Ovary (tissue), 9 donors: ENCODE results near the gene IL17A. TPM values are rescaled to one million over a fixed set of nuclear protein-coding genes. Genes with fewer than 3 reads are reported as not detected.

Experiments used
- DNase-seq, 5 donors: peaks; one replicate each; pipeline ENCODE4 v3.0.0-alpha.2; 2019 to 2020
- H3K27ac ChIP-seq, 2 donors: fragments of 200-600 bp; one replicate each; pipeline versions ENCODE4 v1.5.1 to v1.8.0; 2019 to 2022
- H3K27me3 ChIP-seq: fragments of 200-600 bp; one replicate; pipeline ENCODE4 v1.8.0; 2022
- H3K36me3 ChIP-seq: fragments of 200-600 bp; sonication (generic); one replicate; pipeline ENCODE4 v1.5.1; 2019
- H3K4me1 ChIP-seq: one replicate; pipeline ENCODE4 v1.8.1; 2013; ENCODE audit warnings: mild to moderate bottlenecking, moderate library complexity; ENCODE audit not compliant: insufficient read depth
- H3K4me3 ChIP-seq: fragments of 200-600 bp; sonication (generic); one replicate; pipeline ENCODE4 v1.5.1; 2017
- H3K9me3 ChIP-seq, 2 donors: fragments of 200-600 bp in 1 of 2; sonication (generic) in 1 of 2; one replicate each; pipeline versions ENCODE4 v1.5.1 to v1.8.1; 2013 to 2019; ENCODE audit warnings: mild to moderate bottlenecking in 1 of 2, moderate library complexity in 1 of 2
- EP300 ChIP-seq: sonication (generic); formaldehyde crosslinking; IDR thresholded peaks from one replicate; pipeline ENCODE4 v1.6.1; 2017; ENCODE audit warnings: antibody characterized with exemption
- POLR2A ChIP-seq: fragments of 450-650 bp; IDR thresholded peaks from one replicate; pipeline ENCODE4 v1.6.1; 2017; ENCODE audit warnings: antibody characterized with exemption, mild to moderate bottlenecking, moderate library complexity
- WGBS, 3 donors: extraction: QIAGEN DNeasy Blood & Tissue Kit in 1 of 3; methylation state at CpG; one replicate each; pipeline versions ENCODE4 v1.1.5 to v1.1.7; 2013 to 2017; 5-methylcytosine and 5-hydroxymethylcytosine counted together
- intact Hi-C, 4 donors: fragments of 100-400 bp; cut with DNase I; formaldehyde crosslinking; loops; one replicate each; pipeline versions ENCODE4 v1.11.0 to v1.15.1; 2022 to 2023
- polyA plus RNA-seq, 2 donors: library from polyadenylated mRNA; stranded (reverse); fragments of 200-250 nt in 1 of 2; fragments of 350-450 nt in 1 of 2; fragmentation: Illumina TruSeq in 1 of 2; extraction: RNeasy Lipid Tissue Mini Kit (QIAGEN cat#74804) in 1 of 2; gene quantifications; one replicate each; pipeline ENCODE4 v1.2.3, GENCODE V29; 2013 to 2014
- total RNA-seq, 7 donors: library from RNA; depleted of rRNA in 2 of 7; stranded (reverse); fragments of >200 nt in 2 of 7; fragmentation: NEBNext Ultra II Directional in 3 of 7; extraction: Animal tissue kit (Norgen Biotek cat#: 25700) in 3 of 7; gene quantifications; one replicate each; pipeline versions ENCODE4 v1.1.0 to v1.2.4, GENCODE V29; 2016 to 2023
- TF ChIP-seq, protein P1 (sequence below), 3 donors: fragments of 450-650 bp in 2 of 3; fragments of 200-600 bp in 1 of 3; IDR thresholded peaks; one replicate each; pipeline versions ENCODE4 v1.5.1 to v1.8.0; 2016 to 2022; ENCODE audit warnings: antibody characterized with exemption in 3 of 3, mild to moderate bottlenecking in 1 of 3
- donor health status: DM: no; HTN: no; CAD: no; lungs with moderate emphysema.
- donor health status: DM: no; HTN: no; CAD: no.
- donor health status: Bipolar disorder and iron deficiency.
- donor health status: DM: yes; HTN: yes; CAD: no.
- donor health status: DM: no; HTN: no; CAD: no.
- donor health status: DM: yes; HTN: yes; CAD: no.

The IL17A gene
- total and polyA plus RNA-seq, 9 donors, result not detected

DNA sequence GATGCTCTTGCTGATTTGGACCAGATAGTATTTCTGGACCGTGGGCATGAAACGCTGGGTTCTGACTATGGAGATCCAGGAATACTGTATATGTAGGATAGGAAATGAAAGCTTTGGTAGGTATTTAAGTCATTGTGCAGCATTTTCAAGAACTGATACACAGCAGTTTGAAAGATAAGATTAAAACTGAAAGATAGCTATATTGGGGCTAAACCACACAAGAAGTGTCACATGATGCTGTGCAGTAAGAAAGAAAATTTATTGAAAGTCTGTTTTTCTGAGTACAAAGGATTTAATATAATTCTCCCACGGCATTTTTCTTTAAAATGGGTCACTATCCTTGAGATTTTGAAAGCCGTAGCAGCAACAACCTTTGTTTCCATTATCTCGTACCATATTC, 305 bp downstream of the IL17A start:
- TF ChIP-seq POLR2A (no peak), EP300 (no peak)
- TF ChIP-seq, protein P1, sequence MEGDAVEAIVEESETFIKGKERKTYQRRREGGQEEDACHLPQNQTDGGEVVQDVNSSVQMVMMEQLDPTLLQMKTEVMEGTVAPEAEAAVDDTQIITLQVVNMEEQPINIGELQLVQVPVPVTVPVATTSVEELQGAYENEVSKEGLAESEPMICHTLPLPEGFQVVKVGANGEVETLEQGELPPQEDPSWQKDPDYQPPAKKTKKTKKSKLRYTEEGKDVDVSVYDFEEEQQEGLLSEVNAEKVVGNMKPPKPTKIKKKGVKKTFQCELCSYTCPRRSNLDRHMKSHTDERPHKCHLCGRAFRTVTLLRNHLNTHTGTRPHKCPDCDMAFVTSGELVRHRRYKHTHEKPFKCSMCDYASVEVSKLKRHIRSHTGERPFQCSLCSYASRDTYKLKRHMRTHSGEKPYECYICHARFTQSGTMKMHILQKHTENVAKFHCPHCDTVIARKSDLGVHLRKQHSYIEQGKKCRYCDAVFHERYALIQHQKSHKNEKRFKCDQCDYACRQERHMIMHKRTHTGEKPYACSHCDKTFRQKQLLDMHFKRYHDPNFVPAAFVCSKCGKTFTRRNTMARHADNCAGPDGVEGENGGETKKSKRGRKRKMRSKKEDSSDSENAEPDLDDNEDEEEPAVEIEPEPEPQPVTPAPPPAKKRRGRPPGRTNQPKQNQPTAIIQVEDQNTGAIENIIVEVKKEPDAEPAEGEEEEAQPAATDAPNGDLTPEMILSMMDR (IDR thresholded peaks at IDR 0.05), result no peak
- 84 to 90% (median 87%) methylated on average over 5 of the region's 5 CpGs for WGBS, 3 donors
- no peaks in the 10 kb centered on the region for H3K4me1 ChIP-seq
- no peak for DNase-seq
- no peaks in the 10 kb centered on the region for H3K9me3 ChIP-seq
- H3K27me3 ChIP-seq, result no peaks in the 10 kb centered on the region
- no peak overlapping the region for H3K27ac ChIP-seq
- no peaks in the 10 kb centered on the region for H3K36me3 ChIP-seq
- H3K4me3 ChIP-seq, result no peak overlapping the region
- intact Hi-C loops, result no loop called here

GRCh38 chr6:52187098-52187497, 923 bp downstream of the IL17A start:
- WGBS, 3 donors, result 92 to 96% (median 93%) methylated on average over 1 of the region's 1 CpG
- no peak for TF ChIP-seq EP300
- TF ChIP-seq POLR2A, result no peak
- TF ChIP-seq, protein P1 (IDR thresholded peaks at IDR 0.05), result no peak
- DNase-seq, result no peak
- intact Hi-C loops, result no loop called here
- Histone ChIP-seq H3K4me3 (no peak overlapping the region), H3K36me3 (no peaks in the 10 kb centered on the region), H3K4me1 (no peaks in the 10 kb centered on the region), H3K27me3 (no peaks in the 10 kb centered on the region), H3K27ac (no peak overlapping the region), H3K9me3 (no peaks in the 10 kb centered on the region)

DNA sequence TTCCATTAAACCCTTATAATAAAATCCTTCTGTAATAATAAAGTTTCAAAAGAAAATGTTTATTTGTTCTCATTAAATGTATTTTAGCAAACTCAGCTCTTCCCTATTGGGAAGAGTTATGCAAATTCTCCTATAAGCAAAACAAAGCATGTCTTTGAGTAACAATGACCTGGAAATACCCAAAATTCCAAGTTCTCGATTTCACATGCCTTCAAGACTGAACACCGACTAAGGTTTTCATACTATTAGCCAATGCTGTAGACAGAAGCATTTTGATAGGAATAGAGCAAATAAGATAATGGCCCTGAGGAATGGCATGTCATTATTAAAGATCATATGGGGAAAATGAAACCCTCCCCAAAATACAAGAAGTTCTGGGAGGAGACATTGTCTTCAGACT, 3.8 kb downstream of the IL17A start:
- Histone ChIP-seq H3K4me1 (no peaks in the 10 kb centered on the region), H3K27me3 (no peaks in the 10 kb centered on the region), H3K36me3 (no peaks in the 10 kb centered on the region), H3K4me3 (no peak overlapping the region), H3K9me3 (no peaks in the 10 kb centered on the region), H3K27ac (no peak overlapping the region)
- TF ChIP-seq, protein P1 (IDR thresholded peaks at IDR 0.05), result no peak
- TF ChIP-seq EP300, result no peak
- no peak for TF ChIP-seq POLR2A
- no peak for DNase-seq
- intact Hi-C loops, result no loop called here
- WGBS, 3 donors, result 81 to 93% (median 87%) methylated on average over 2 of the region's 2 CpGs

- TF ChIP-seq, protein P1 (IDR thresholded peaks at IDR 0.05), result no peak
- no peak for TF ChIP-seq EP300
- TF ChIP-seq POLR2A, result no peak
- WGBS, 3 donors, result 59 to 76% (median 71%) methylated on average over 3 of the region's 3 CpGs
- intact Hi-C loops, result no loop called here
- Histone ChIP-seq H3K27me3 (no peaks in the 10 kb centered on the region), H3K4me1 (no peaks in the 10 kb centered on the region), H3K9me3 (no peaks in the 10 kb centered on the region), H3K4me3 (no peak overlapping the region), H3K27ac (no peak overlapping the region), H3K36me3 (no peaks in the 10 kb centered on the region)
- no peak for DNase-seq
These were observed 4.2 kb downstream of the IL17A start for GRCh38 chr6:52190409-52190808.

- DNase-seq, result no peak
- H3K9me3 ChIP-seq, result no peaks in the 10 kb centered on the region
- H3K27ac ChIP-seq, result no peak overlapping the region
- H3K27me3 ChIP-seq, result no peaks in the 10 kb centered on the region
- intact Hi-C loops, result no loop called here
- H3K36me3 ChIP-seq, result no peaks in the 10 kb centered on the region
- H3K4me1 ChIP-seq, result no peaks in the 10 kb centered on the region
- H3K4me3 ChIP-seq, result no peak overlapping the region
- WGBS, 3 donors, result 29 to 44% (median 38%) methylated on average over 3 of the region's 3 CpGs
- TF ChIP-seq EP300 (no peak), POLR2A (no peak)
- TF ChIP-seq, protein P1 (IDR thresholded peaks at IDR 0.05), result no peak
These were observed 5.6 kb downstream of the IL17A start for GRCh38 chr6:52191824-52192223.
